ENCODE data around the gene FBLN2. TPM values are rescaled to one million over a fixed set of nuclear protein-coding genes. Genes with fewer than 3 reads are reported as not detected.

The FBLN2 gene
- total and polyA plus RNA-seq, 2 of the 4 experiments (the other 2 are of a cell fraction) = 11.8 to 60.8 TPM

GRCh38 chr3:13658681-13659080 is 109.8 kb downstream of the FBLN2 start:
- no peaks in the 10 kb centered on the region for H3K79me1 ChIP-seq (ENCODE audit: low read depth in 1 of 2, low read length in 2 of 2)
- H2AFZ ChIP-seq (replicated peaks; ENCODE audit: low read length, poor library complexity) = no peak overlapping the region
- H3K4me3 ChIP-seq (ENCODE audit: insufficient read depth, low read depth, low read length) = no peak overlapping the region
- H2BK15ac ChIP-seq (ENCODE audit: low read depth, low read length) = no peak overlapping the region
- DNase-seq (no peak), ATAC-seq (ENCODE audit: low read depth) (no peak)
- no peak overlapping the region for H4K5ac ChIP-seq (ENCODE audit: low read depth, low read length)
- no peak overlapping the region for H3K23ac ChIP-seq (ENCODE audit: low read depth, low read length)
- no peak overlapping the region for H4K91ac ChIP-seq (ENCODE audit: insufficient read depth, low read depth, low read length)
- H3K4me1 ChIP-seq (ENCODE audit: control insufficient read depth, insufficient read depth, low read length) = no peaks in the 10 kb centered on the region
- no peak overlapping the region for H3K14ac ChIP-seq (replicated peaks; ENCODE audit: low read depth, low read length)
- H3K9ac ChIP-seq (ENCODE audit: low read depth, low read length) = no peak overlapping the region
- H3K18ac ChIP-seq (ENCODE audit: low read depth, low read length) = no peak overlapping the region
- ChIA-PET CTCF (interaction anchor here (1.3 to 2.1 kb wide), 2 partner anchors 162 to 467 kb away, joined by 5 to 6 read pairs; partner anchors contain the start of genes CHCHD4 and TMEM43), POLR2A (ENCODE audit: unreplicated experiment) (no interaction called here)
- H3K36me3 ChIP-seq (ENCODE audit: control insufficient read depth, insufficient read depth, low read length) = no peaks in the 10 kb centered on the region
- H2BK5ac ChIP-seq (ENCODE audit: low read depth, low read length, poor library complexity, severe bottlenecking) = no peak overlapping the region
- H3K4ac ChIP-seq (ENCODE audit: low read depth, low read length) = no peak overlapping the region
- TF ChIP-seq FOS (IDR thresholded peaks at IDR 0.05; ENCODE audit: low read depth, low read length) = no peak
- no peak for TF ChIP-seq NFE2L2 (IDR thresholded peaks at IDR 0.05; ENCODE audit: low read depth, low read length)
- no peak for TF ChIP-seq POLR2A (IDR thresholded peaks at IDR 0.05; ENCODE audit: low read depth, low read length)
- no peak for TF ChIP-seq RFX5 (IDR thresholded peaks at IDR 0.05; ENCODE audit: low read depth, low read length)
- no peak for TF ChIP-seq MAZ (IDR thresholded peaks at IDR 0.05; ENCODE audit: borderline replicate concordance, low read depth, low read length)
- no peak for TF ChIP-seq CEBPB (IDR thresholded peaks at IDR 0.05; ENCODE audit: low read depth, low read length)
- no peak for TF ChIP-seq BHLHE40 (IDR thresholded peaks at IDR 0.05; ENCODE audit: low read depth, low read length)
- no peak for TF ChIP-seq SMC3 (IDR thresholded peaks at IDR 0.05; ENCODE audit: low read depth, low read length)
- TF ChIP-seq MAFK (IDR thresholded peaks at IDR 0.05; ENCODE audit: low read depth, low read length) = no peak
- no peak for TF ChIP-seq ELK1 (IDR thresholded peaks at IDR 0.05; ENCODE audit: borderline replicate concordance, low read depth, low read length)
- no peak for TF ChIP-seq USF2 (IDR thresholded peaks at IDR 0.05; ENCODE audit: low read depth, low read length)
- TF ChIP-seq MXI1 (IDR thresholded peaks at IDR 0.05; ENCODE audit: borderline replicate concordance, low read depth, low read length) = no peak
- TF ChIP-seq CTCF (conservative IDR thresholded peaks at IDR 0.05; ENCODE audit: low read depth, low read length) = no peak
- no peak for TF ChIP-seq CHD1 (IDR thresholded peaks at IDR 0.05; ENCODE audit: low read depth, low read length)
- TF ChIP-seq RAD21 (IDR thresholded peaks at IDR 0.05; ENCODE audit: low read length) = no peak
- TF ChIP-seq RCOR1 (IDR thresholded peaks at IDR 0.05; ENCODE audit: insufficient replicate concordance, low read length) = no peak
- dilution Hi-C loops (cut with HindIII; ENCODE audit: low sequenced_read_pairs, unreplicated experiment) (no loop called here), intact Hi-C loops (cut with micrococcal nuclease) (loop anchor here (5.0 kb wide), 4 partner anchors 464 to 1264 kb away; partner anchors contain the start of gene CHCHD4), in situ Hi-C loops (cut with MboI; ENCODE audit: low sequenced_read_pairs) (no loop called here)
- H3K4me2 ChIP-seq (ENCODE audit: low read depth, low read length) = no peak overlapping the region
- H4K8ac ChIP-seq (ENCODE audit: low read depth in 2 of 2, low read length in 2 of 2) = no peak overlapping the region
- no TSS peak for BruUV-seq (replicated peaks)
- H3K9me3 ChIP-seq (ENCODE audit: control insufficient read depth, insufficient read depth, low read length) = no peaks in the 10 kb centered on the region
- H3K27ac ChIP-seq (ENCODE audit: insufficient read depth, low read length) = no peak overlapping the region
- H3K27me3 ChIP-seq (ENCODE audit: control insufficient read depth, insufficient read depth, low read length) = peaks cover 6% of the 10 kb centered on the region; the same call in 1 of the 2 replicates
- WGBS, 2 experiments (ENCODE audit: extremely low coverage in 2 of 2, insufficient read length in 1 of 2) = 67% methylated on average over 2 of the region's 8 CpGs; no CpG with 5 or more reads in 1 of the 2 experiments
- H2BK120ac ChIP-seq (ENCODE audit: low read depth, low read length) = no peak overlapping the region
- no peaks in the 10 kb centered on the region for H3K9me1 ChIP-seq (ENCODE audit: insufficient read depth, low read length)
- H4K20me1 ChIP-seq (ENCODE audit: insufficient read depth, low read length) = no peaks in the 10 kb centered on the region
- H2AK9ac ChIP-seq (replicated peaks; ENCODE audit: low read depth, low read length, poor library complexity) = no peak overlapping the region
- H3K56ac ChIP-seq (ENCODE audit: extremely low read depth, insufficient read depth, low read length) = no peak overlapping the region
- no peak overlapping the region for H2BK20ac ChIP-seq (ENCODE audit: low read depth, low read length)
- no peak overlapping the region for H2AK5ac ChIP-seq (ENCODE audit: low read depth, low read length)

Measured in IMR-90 (cell line).